Measurements from ENCODE around the gene SKAP1. TPM values are rescaled to one million over a fixed set of nuclear protein-coding genes. Genes with fewer than 3 reads are reported as not detected.

The SKAP1 gene
- total RNA-seq, 4 donors from 2014 or later: 1.1 to 12.1 (median 1.8) TPM; not detected in 1

DNA sequence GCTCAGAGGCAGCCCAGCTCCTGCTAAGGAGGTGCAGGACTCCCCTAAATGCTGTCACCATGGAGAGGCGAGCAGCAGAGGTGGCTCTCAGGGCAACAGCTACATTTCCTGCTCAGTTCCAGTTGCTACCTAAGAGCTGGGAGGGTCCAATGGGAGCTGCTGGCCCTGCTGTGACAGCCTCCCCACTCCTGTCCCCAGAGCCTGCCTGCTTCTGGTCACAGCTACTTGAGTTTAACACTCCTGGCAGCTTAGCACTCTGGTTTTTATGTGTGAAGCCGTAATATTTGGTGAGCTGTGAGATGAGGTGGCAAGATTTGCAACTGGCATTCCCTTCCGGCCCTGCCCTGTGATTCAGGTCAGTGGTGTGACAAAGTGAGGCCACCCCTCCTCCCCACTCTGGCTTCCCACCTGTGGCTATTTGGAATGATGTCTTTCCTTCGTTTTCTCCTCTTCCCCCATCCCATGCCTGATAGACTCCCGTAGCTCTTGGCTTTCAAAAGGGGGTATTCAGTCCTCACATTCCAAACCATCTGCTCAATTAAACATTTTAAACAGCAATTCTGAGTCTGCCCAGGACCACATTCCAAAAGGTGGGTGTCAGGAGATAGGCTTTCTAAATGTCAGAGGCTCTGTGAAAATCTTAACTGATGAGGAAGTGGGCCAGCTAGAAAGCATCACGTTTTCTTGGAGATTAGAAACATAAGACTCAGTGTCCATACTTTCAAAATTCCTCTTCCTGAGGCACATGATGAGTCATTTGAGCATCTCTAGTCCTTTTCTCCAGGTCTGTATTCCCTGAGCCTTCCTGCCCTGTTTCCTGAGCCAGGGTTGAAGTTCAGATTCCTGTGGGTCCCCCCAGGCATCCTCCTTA, 42.6 kb upstream of the SKAP1 start:
- Histone ChIP-seq H3K4me3 (no peak overlapping the region), H3K27me3 (peaks cover 32% of the 10 kb centered on the region), H3K4me1 (no peaks in the 10 kb centered on the region), H3K9me3 (no peaks in the 10 kb centered on the region), H3K27ac (no peak overlapping the region), H3K36me3 (no peaks in the 10 kb centered on the region)
- TF ChIP-seq POLR2A (IDR thresholded peaks at IDR 0.05): no peak
- TF ChIP-seq EP300 (IDR thresholded peaks at IDR 0.05): no peak
- TF ChIP-seq, protein P1, sequence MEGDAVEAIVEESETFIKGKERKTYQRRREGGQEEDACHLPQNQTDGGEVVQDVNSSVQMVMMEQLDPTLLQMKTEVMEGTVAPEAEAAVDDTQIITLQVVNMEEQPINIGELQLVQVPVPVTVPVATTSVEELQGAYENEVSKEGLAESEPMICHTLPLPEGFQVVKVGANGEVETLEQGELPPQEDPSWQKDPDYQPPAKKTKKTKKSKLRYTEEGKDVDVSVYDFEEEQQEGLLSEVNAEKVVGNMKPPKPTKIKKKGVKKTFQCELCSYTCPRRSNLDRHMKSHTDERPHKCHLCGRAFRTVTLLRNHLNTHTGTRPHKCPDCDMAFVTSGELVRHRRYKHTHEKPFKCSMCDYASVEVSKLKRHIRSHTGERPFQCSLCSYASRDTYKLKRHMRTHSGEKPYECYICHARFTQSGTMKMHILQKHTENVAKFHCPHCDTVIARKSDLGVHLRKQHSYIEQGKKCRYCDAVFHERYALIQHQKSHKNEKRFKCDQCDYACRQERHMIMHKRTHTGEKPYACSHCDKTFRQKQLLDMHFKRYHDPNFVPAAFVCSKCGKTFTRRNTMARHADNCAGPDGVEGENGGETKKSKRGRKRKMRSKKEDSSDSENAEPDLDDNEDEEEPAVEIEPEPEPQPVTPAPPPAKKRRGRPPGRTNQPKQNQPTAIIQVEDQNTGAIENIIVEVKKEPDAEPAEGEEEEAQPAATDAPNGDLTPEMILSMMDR (IDR thresholded peaks at IDR 0.05): no peak
- TF ChIP-seq POLR2AphosphoS5 (IDR thresholded peaks at IDR 0.05): no peak
- ATAC-seq: no peak
- 63 to 70% methylated on average over 2 to 5 of the region's 6 CpGs for WGBS, 2 donors (ENCODE audit: low coverage in 1 of 2)

DNA sequence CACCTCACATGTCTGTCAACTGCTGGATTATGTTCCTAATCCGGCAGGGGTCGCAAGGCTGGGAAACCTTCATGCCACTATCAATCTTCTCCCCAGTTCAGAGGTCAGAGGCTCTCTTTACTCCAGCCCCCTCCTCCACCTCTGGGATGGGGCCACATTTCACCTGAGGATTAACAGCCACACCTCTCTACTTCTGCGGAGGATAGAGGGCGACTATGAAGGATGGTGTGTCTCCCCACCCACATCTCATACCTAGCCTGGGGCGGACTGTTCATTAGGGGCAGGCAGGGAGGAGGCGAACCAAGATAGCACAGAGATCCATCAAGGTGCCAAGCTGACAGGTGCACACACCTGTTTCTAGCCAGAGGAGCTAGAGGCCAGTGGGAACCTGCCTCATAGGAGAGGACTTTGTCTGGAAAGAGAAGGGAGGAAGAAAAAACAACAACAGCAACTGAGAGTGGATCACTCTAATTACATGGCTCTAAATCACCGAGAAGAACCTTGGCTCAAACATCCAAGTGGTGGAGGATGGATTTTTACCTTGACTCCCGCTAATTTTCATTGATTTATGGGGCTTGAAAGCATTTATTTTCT, 41.9 kb upstream of the SKAP1 start:
- H3K36me3 ChIP-seq: no peaks in the 10 kb centered on the region
- 64 to 66% methylated on average over 2 to 4 of the region's 8 CpGs for WGBS, 2 donors (ENCODE audit: low coverage in 1 of 2)
- no peaks in the 10 kb centered on the region for H3K4me1 ChIP-seq
- TF ChIP-seq, protein P1 (IDR thresholded peaks at IDR 0.05): no peak
- TF ChIP-seq EP300 (IDR thresholded peaks at IDR 0.05): no peak
- no peak for TF ChIP-seq POLR2A (IDR thresholded peaks at IDR 0.05)
- no peak for TF ChIP-seq POLR2AphosphoS5 (IDR thresholded peaks at IDR 0.05)
- H3K4me3 ChIP-seq: no peak overlapping the region
- no peak overlapping the region for H3K27ac ChIP-seq
- ATAC-seq: no peak
- H3K9me3 ChIP-seq: no peaks in the 10 kb centered on the region
- peaks cover 30% of the 10 kb centered on the region for H3K27me3 ChIP-seq

- Histone ChIP-seq H3K4me3 (no peak overlapping the region), H3K36me3 (no peaks in the 10 kb centered on the region), H3K4me1 (no peaks in the 10 kb centered on the region), H3K27me3 (peaks cover 36% of the 10 kb centered on the region), H3K27ac (no peak overlapping the region), H3K9me3 (no peaks in the 10 kb centered on the region)
- TF ChIP-seq POLR2A (IDR thresholded peaks at IDR 0.05): no peak
- no peak for TF ChIP-seq POLR2AphosphoS5 (IDR thresholded peaks at IDR 0.05)
- TF ChIP-seq EP300 (IDR thresholded peaks at IDR 0.05): no peak
- TF ChIP-seq, protein P1 (IDR thresholded peaks at IDR 0.05): no peak
- no peak for ATAC-seq
- WGBS, 2 donors (ENCODE audit: low coverage in 1 of 2): 22% methylated on average over 3 to 6 of the region's 6 CpGs
These were observed 40.5 kb upstream of the SKAP1 start for GRCh38 chr17:48470388-48471034.

DNA sequence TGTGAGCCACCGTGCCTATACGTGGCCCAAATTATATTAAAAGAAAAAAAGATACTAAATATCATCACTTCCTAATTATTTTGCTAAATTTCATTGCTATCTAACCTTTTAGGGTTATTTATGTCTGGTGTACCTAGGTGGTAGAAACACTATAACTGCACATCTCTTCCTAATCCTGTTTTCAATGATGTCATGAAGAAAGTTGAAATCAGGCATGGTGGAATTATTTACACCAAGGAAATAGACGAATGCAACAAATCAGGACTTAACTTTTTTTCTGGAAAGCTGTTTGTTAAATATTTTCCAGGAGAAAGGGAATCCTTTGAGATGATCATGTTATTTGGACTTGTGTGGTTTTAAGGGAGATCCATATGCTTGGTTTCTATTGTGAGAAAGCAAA, 39.2 kb upstream of the SKAP1 start:
- Histone ChIP-seq H3K27me3 (peaks cover 44% of the 10 kb centered on the region), H3K9me3 (no peaks in the 10 kb centered on the region), H3K27ac (no peak overlapping the region), H3K4me3 (no peak overlapping the region), H3K36me3 (no peaks in the 10 kb centered on the region), H3K4me1 (no peaks in the 10 kb centered on the region)
- TF ChIP-seq, protein P1 (IDR thresholded peaks at IDR 0.05): no peak
- TF ChIP-seq POLR2A (IDR thresholded peaks at IDR 0.05) (no peak), EP300 (IDR thresholded peaks at IDR 0.05) (no peak), POLR2AphosphoS5 (IDR thresholded peaks at IDR 0.05) (no peak)
- ATAC-seq: no peak
- 84 to 86% methylated on average over 3 of the region's 3 CpGs for WGBS, 2 donors (ENCODE audit: low coverage in 1 of 2)

Data from gastroesophageal sphincter (tissue), 4 donors.